ENCODE results near the gene ZNF606. TPM values are rescaled to one million over a fixed set of nuclear protein-coding genes. Genes with fewer than 3 reads are reported as not detected.
A peak's percentile ranks its signal among the peaks of the same experiment; 100 is the strongest.

ZNF606 gene
- total RNA-seq: 1 to 10 TPM; 3.2 to 9.1 TPM

DNA sequence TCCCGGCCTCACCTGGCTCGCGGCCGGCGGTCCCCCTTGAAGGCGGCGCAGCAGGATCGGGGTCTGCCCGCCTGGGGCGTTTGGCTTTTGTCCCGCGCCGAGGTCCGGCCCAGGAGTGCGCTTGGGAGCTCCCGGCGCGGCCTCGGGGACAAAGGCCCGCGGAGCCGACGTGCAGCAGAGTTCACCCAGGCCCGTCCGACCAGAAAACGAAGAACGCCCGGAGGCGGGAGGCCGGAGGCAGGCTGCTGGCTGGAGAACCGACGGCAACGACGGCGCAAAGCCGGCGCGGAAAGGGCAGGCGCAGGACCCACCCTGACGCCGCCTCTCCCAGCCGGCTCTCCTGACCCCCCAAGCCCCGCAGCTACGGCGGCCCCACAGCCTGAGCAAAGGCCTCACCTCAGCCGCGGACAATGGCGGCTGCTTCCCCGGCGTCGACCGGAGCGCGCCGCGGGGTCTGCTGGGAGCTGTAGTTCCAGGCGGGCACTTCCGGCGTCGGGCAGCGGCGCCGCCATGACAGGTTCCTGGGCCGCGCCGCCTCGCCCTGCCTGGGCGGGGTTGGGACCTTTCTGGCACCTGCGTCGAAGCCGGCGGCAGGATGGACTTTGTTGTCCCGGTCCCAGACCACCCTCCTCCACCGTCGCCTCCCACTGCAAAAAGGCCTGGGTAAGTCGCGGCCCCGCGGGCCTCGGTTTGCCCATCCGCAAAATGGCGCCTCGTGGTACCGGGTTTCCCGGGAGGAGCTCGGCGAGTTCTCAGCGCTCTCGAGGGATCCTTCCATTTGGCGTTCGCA, at the start of gene ZNF606:
TSS of gene ZNF606 (minus strand) at position 437 of the 790 bp plus-strand sequence. CDS start 1,501 bp downstream, outside the sequence.
- ATAC-seq (peak; percentile 98 to 99), DNase-seq (ENCODE audit: low spot score in 2 of 2) (peak; percentile 81 to 86)
- Mint-ChIP-seq H3K27ac (peak within 1 kb of the TSS; percentile 77 to 96), H3K36me3 (peaks cover 82 to 93% of the 10 kb centered on the region in 2 donors), H3K9me3 (peaks cover 42 to 49% of the 10 kb centered on the region in 2 donors)

DNA sequence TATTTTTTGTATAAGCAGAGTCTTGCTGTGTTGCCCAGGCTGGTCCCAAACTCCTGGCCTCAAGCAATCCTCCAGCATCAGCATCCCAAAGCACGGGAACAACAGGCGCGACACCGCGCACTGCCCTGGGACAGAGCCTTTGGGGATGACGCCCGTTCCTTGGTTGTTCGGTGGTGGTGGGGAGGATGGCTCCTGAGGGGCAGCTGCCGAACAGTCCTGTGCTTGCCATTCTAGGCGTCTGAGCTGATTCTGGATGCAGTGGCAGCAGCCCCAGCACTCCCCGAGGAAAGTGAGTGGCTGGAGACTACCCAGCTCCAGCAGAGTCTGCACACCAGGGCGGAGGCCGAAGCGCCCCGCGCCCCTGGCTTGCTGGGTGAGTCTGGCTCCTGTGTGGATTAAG, 49.6 kb upstream of the ZNF606 start:
- no peak overlapping the region for H3K27ac Mint-ChIP-seq
- peaks cover 30 to 35% of the 10 kb centered on the region in 2 donors for H3K9me3 Mint-ChIP-seq
- H3K36me3 Mint-ChIP-seq: peaks cover 50 to 63% of the 10 kb centered on the region in 2 donors
- DNase-seq (ENCODE audit: low spot score in 2 of 2): no peak
- no peak for ATAC-seq

DNA sequence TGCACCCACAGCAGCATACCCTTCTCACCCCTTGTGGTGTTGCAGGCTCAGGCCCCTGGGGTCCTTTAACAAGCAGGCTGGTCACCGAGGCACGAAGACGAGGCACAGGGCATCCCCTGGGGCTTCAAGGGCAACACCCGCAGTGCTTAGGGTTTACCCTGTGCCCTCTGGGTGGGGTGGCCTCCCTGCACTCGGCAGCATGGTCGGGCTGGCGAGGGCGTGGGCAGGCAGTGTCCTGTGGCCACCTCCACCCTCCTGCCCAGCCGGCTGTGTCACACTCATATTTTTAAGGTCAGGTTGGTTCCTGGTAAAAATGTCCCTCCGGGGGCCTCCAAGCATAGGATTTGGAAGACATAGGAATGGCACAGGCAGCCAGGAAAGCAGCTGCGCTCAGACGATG, 45.1 kb upstream of the ZNF606 start:
- H3K36me3 Mint-ChIP-seq: peaks cover 39 to 68% of the 10 kb centered on the region in 2 donors
- H3K27ac Mint-ChIP-seq: no peak overlapping the region
- ATAC-seq: no peak
- no peak for DNase-seq (ENCODE audit: low spot score in 2 of 2)
- peaks cover 24 to 50% of the 10 kb centered on the region in 2 donors for H3K9me3 Mint-ChIP-seq

DNA sequence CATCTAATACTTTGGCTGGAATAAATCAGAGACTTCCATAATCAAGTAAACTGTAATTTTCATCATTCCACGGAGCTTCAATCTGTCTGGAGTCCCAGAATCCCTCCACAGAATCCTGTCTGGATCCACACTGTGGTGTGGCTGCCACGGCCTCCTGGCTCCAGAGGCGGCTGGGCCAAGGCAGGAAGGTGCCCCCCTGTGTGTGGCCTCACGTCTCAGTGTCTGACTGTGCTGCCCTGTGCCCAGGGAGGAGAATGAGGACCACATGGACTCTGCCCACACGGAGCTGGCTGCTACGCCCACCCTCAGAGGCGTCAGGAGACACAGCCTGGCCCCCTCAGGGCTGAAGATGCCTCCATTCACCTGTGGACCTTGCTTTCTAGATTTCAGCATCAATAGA, 44.2 kb upstream of the ZNF606 start:
- H3K9me3 Mint-ChIP-seq: peaks cover 26 to 49% of the 10 kb centered on the region in 2 donors
- ATAC-seq: no peak
- DNase-seq (ENCODE audit: low spot score in 2 of 2): no peak
- H3K27ac Mint-ChIP-seq: no peak overlapping the region
- peaks cover 40 to 61% of the 10 kb centered on the region in 2 donors for H3K36me3 Mint-ChIP-seq

DNA sequence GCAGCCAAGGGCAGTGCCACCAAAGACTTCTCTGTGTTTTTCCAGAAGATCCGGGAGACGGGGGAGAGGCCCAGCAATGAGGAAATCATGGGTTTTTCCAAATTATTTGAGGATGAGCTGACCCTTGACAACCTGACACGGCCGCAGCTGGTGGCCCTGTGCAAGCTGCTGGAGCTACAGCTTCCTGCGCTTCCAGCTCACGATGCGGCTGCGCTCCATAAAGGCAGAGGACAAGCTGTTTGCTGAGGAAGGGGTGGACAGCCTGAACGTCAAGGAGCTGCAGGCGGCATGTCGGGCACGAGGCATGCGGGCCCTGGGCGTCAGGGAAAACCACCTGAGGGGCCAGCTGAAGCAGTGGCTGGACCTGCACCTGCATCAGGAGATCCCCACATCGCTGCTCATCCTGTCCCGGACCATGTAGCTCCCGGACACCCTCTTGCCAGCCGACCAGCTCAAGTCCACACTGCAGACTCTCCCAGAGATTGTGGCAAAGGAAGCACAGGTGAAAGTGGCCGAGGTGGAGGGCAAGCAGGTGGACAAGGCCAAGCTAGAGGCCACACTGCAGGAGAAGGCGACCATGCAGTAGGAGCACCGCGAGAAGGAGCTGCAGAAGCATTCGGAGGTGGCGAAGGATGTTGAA, 42.9 kb upstream of the ZNF606 start:
- Mint-ChIP-seq H3K27ac (no peak overlapping the region), H3K36me3 (peaks cover 39 to 65% of the 10 kb centered on the region in 2 donors), H3K9me3 (peaks cover 26 to 39% of the 10 kb centered on the region in 2 donors)
- ATAC-seq (no peak), DNase-seq (ENCODE audit: low spot score in 2 of 2) (no peak)

DNA sequence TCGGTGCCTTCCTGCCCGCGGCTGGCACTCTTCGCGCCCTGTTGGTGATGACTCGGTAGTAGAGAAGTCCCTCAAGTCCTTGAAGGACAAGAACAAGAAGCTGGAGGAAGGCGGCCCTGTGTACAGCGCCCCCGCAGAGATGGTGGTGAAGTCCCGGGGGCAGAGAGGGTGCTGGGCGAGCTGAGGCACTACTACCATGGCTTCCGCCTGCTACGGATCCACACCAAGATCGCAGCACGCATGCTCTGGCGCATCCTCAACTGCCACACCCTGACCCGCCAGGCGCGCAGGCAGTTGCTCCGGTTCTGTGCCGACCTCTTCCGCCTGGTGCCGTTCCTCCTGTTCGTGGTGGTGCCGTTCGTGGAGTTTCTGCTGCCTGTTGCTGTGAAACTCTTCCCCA, 42.3 kb upstream of the ZNF606 start:
- DNase-seq (ENCODE audit: low spot score in 2 of 2): no peak
- Mint-ChIP-seq H3K9me3 (peaks cover 27 to 41% of the 10 kb centered on the region in 2 donors), H3K27ac (no peak overlapping the region), H3K36me3 (peaks cover 45 to 69% of the 10 kb centered on the region in 2 donors)
- ATAC-seq: no peak

DNA sequence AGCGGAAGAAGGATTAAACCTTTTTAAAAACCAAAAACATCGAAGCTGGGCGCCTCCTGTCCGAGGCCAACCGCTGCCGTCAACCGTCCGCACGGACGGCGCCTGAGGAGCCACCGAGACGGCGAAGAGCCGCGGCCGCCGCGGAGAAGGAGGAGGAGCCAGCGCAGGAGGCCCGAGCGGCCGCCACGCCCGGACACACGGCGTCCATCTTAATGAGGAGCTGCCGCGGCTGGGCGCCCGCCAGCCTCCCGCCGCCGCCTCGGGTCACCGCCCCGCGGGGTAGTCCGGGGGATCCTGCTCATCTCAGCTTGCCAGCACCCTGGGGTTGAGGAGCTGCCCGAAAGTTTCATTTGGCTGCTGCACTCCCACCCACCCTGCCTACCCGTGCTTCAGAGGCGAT, 41.8 kb upstream of the ZNF606 start:
- no peak overlapping the region for H3K27ac Mint-ChIP-seq
- no peak for DNase-seq (ENCODE audit: low spot score in 2 of 2)
- H3K9me3 Mint-ChIP-seq: peaks cover 26 to 39% of the 10 kb centered on the region in 2 donors
- H3K36me3 Mint-ChIP-seq: peaks cover 43 to 65% of the 10 kb centered on the region in 2 donors
- ATAC-seq: no peak

DNA sequence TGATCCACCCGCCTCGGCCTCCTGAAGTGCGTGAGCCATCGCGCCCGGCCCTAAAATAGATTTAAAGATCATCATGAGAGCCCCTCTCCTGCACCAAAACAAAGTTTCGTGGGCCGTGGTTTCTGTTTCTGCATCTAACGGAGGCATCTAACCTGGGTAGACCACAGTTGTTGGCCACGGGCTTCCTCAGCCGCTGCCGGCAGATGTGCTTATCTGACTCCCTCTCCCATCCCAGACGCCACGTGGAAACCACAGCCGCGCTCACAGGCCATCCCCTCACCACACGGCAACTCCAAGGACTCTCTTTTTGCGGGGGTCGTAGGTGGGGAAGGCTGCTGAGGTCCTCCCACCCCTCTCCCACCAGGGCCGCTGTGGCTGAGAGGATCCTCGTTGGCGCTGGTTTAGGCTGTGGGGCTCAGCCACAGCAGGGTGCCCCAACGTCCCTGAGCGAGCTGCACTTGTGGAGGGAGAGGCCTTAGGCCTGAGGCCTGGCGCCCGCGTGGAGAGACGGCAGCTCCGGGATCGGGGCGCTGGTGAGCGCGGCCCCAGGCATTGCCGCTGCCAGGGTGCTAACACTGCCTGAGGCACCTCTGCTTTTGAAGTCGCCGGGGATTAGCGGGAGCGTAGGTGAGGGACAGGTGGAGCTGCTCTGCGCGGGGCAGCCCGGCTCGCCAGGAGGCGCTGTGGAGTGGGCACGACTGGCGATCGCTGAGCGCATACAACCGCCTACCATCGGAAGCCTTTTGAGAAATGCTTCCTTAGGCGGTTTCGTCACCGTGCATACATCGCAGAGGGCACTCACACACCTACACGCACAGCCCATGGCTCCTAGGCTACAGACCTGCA, 40.1 kb upstream of the ZNF606 start:
- Mint-ChIP-seq H3K36me3 (peaks cover 48 to 67% of the 10 kb centered on the region in 2 donors), H3K9me3 (peaks cover 25 to 42% of the 10 kb centered on the region in 2 donors), H3K27ac (no peak overlapping the region)
- DNase-seq (ENCODE audit: low spot score in 2 of 2) (no peak), ATAC-seq (no peak)

DNA sequence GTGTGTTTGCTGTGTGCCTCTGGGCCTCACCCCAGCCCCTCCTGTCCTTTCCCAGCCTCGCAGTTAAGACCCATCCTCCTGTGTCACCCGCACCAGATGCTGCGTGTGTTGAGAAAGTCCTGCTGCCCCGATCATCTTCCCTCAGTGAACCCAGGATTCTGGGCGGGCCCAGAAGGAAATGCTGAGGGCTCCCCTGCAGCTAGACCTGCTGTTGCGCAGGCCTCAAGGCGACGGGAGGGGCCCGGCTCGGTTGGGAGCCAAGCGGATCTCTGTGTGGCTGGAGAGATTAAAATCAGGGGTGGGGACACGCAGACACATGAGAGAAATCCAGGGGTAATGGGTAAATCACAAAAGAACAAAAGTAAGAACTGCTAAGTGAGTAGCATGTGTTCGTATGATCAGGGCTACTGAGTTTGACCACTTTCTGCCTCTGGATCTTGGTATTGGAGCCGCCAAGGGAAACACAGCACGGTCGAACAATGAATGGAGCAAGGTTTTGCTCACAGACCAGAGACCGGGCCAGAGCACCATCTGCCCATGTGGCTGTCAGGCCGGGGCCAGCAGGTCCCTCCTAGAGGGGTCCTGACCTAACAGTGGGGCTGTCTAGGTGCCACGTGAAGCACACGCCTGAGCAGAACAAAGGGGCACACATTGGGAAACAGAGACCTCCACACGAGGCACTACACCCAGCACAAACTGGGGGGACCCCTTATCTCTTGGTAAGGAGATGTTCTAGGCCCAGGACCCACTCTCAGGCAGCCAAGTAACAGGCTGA, 38.3 kb upstream of the ZNF606 start:
- peaks cover 52 to 66% of the 10 kb centered on the region in 2 donors for H3K36me3 Mint-ChIP-seq
- no peak overlapping the region for H3K27ac Mint-ChIP-seq
- ATAC-seq (no peak), DNase-seq (ENCODE audit: low spot score in 2 of 2) (no peak)
- H3K9me3 Mint-ChIP-seq: peaks cover 27 to 38% of the 10 kb centered on the region in 2 donors

DNA sequence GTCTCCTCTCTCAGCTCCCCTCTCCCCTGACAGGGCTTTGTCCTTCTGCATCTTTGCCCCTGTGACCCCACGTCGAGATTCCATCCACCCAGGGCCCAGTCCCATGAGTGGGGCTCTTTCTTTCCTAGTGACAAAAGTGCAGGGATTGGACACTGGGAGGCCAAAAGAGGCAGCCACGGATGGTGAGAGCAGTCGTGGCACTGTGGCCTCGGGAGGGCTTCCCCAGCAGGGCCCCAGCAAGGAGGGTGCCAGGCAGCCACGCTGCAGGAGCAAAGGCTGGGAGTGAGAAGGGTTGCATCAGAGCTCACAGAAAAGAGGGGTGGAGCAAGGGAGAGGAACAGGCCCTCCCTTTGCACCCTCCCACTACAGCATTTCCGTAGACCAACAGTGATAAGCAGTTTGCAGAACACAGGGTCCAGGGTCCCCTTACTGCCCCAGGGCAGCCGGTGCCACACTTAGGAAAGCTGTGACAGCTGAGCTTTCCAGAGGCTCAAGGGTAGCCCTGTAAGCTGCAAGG, 36.1 kb upstream of the ZNF606 start:
- Mint-ChIP-seq H3K27ac (no peak overlapping the region), H3K36me3 (peaks cover 62 to 67% of the 10 kb centered on the region in 2 donors), H3K9me3 (peaks cover 36% of the 10 kb centered on the region in 2 donors)
- ATAC-seq: no peak
- DNase-seq (ENCODE audit: low spot score in 2 of 2): no peak

DNA sequence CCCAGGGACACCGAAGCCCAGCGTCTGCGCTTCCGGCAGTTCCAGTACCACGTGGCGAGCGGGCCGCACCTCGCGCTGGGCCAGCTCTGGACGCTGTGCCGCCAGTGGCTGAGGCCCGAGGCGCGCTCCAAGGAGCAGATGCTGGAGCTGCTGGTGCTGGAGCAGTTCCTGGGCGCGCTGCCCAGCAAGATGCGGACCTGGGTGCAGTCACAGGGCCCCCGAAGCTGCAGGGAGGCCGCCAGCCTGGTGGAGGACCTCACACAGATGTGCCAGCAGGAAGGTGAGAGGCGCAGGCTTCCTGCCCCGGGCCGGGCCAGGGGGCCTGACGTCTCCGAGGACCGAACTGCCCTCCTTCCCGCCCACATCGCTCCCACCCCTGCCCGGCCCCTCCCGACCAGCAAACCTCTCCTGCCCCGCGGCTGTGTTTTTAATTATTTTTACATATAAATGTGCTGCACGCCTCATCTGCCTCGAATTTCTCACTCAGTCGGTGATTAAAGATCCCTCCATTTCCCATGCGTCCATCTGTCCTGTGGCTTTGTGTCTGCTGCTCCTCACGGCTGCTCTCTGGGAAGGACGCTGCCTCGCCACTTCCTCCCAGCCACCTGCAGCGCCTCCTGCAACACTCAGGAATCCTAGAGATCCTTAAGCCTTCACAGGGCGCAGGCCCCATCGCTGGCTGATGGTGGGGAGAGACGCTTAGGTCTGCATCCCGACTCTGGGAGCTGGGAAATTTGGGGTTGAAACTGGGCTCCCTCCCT, 35.5 kb upstream of the ZNF606 start:
- no peak for ATAC-seq
- peaks cover 31 to 36% of the 10 kb centered on the region in 2 donors for H3K9me3 Mint-ChIP-seq
- H3K27ac Mint-ChIP-seq: no peak overlapping the region
- no peak for DNase-seq (ENCODE audit: low spot score in 2 of 2)
- peaks cover 58 to 65% of the 10 kb centered on the region in 2 donors for H3K36me3 Mint-ChIP-seq

DNA sequence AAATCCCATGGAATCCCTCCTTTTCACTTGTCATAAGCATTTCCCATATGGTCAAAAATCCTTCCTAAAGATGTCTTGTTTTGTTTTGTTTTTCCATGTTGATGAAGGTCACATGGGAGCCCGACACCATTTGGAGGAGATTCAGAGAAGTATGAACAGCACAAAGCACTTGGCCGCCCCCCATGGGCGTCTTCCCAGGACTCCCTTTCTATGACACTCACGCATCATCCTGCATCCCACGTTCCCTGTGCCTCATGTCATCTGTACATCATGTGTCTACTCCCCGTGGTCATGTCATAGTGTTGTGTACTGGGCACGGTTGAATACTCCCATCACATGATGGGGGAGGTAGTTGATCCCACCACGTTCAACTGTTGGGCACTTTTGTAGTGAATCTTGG, 33.2 kb upstream of the ZNF606 start:
- no peak for ATAC-seq

DNA sequence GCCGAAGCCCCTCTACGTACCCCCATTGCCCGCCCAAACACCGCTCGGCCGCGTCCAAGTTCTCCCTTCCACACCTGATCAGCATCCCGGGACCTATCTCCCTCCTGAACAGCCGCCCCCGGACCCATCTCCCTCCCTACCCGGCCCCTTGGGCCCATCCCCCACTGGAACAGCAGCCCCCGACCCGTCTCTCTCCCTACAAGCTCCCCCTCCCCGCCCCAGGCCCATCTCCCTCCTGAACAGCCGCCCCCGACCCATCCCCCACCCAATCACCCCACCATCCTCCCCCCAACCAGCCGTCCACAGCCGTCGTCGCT, 31.8 kb upstream of the ZNF606 start:
- DNase-seq (ENCODE audit: low spot score in 2 of 2): no peak
- Mint-ChIP-seq H3K36me3 (peaks cover 39 to 41% of the 10 kb centered on the region in 2 donors), H3K27ac (no peak overlapping the region), H3K9me3 (peaks cover 31 to 32% of the 10 kb centered on the region in 2 donors)
- ATAC-seq: no peak

More for the DNA sequence above, 33.2 kb upstream of the ZNF606 start:
- Mint-ChIP-seq H3K9me3 (peaks cover 33 to 34% of the 10 kb centered on the region in 2 donors), H3K27ac (no peak overlapping the region), H3K36me3 (peaks cover 45 to 51% of the 10 kb centered on the region in 2 donors)
- no peak for DNase-seq (ENCODE audit: low spot score in 2 of 2)

DNA sequence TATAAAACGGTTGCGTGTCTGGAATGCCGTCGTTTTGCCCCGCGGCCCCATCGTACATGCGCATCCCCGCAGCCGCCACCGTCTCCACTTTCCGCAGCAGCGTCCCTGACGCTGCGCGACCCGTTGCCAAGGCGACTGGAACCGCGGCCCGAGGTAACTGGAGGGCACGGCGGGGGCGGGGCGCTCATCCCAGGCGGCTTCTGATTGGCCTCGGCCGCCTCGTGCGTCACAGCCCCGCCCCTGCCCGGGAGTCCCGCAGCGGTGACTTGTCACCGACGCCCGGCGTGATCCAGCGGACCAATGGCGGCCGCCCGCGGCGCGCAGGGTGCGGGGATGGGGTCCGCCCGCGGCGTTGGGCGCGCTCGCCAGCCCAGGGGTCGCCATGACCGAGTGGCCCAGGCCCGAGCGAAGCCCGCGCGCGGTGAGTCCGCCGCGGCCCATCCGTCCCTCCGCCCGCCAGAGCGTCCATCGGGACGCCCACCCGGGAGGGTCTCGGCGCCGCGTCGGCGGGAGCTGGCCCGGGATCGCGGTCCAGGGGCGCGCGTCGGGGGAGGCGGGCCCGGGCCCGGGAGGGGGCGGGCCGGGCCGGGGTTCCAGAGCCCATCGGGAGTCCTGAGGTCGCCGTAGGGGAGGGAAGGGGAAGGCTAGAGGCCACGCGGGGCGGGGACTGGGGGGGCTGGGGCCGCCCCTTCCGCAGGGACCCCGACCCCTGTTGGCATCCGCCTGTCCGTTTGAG, 31.3 kb upstream of the ZNF606 start, which contains the start of gene ZSCAN1:
TSS of gene ZSCAN1 (plus strand) at position 285 of the 736 bp plus-strand sequence. CDS start 3,812 bp downstream, outside the sequence.
- Mint-ChIP-seq H3K27ac (no peak within 1 kb of the TSS), H3K36me3 (peaks cover 40 to 42% of the 10 kb centered on the region in 2 donors), H3K9me3 (peaks cover 35% of the 10 kb centered on the region in 2 donors)
- DNase-seq (ENCODE audit: low spot score in 2 of 2): peak in 1 of 2 donors; percentile 8
- peak; percentile 50 to 58 for ATAC-seq

DNA sequence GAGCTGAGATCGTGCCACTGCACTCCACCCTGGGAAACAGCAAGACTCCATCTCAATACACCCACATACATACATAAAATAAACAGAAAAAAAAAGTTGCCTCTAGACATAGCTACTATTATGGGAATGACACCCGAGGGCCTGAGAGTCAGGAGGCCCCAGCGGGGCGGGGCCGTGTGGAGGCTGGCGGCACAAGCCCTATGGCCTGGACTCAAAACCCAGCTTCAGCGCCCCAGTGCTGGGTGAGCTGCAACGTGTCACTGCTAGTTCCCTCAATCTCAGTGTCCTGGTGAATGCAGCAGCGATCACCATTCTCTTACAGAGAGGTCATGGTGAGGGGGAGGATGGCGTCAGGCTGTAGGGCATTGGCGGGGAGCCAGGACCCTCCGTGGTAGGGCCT, 22.0 kb upstream of the ZNF606 start:
- Mint-ChIP-seq H3K36me3 (peaks cover 33 to 35% of the 10 kb centered on the region in 2 donors), H3K27ac (no peak overlapping the region), H3K9me3 (peaks cover 25 to 28% of the 10 kb centered on the region in 2 donors)
- no peak for DNase-seq (ENCODE audit: low spot score in 2 of 2)
- no peak for ATAC-seq

Measured in activated naive CD4-positive, alpha-beta T cell treated with anti-CD3 and anti-CD28 coated beads, Interleukin-2, amount 50 U/mL, for 72 hours (primary cell).